ENCODE data around the gene PWP1.

The PWP1 gene

DNA sequence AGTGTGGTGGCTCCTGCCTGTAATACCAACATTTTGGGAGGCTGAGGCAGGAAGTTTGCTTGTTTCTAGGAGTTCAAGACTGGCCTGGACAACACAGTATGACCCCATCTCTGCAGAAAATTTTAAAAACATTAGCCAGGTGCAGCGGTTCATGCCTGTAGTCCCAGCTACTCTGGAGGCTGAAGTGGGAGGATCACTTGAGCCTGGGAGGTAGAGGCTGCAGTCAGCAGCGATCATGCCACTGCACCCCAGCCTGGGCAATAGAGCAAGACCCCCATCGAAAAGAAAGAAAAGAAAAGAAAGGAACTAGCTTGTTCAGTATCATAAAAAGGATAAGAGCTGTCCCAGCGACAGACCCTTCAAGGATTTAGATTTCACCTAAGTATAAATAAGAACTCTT lies 18.1 kb upstream of the PWP1 start:
- H3K4me1 ChIP-seq (ENCODE audit: low read length), result peaks cover 14% of the 10 kb centered on the region
- H3K79me2 ChIP-seq (ENCODE audit: low read length), result no peaks in the 10 kb centered on the region
- no peaks in the 10 kb centered on the region for H3K36me3 ChIP-seq (replicated peaks; ENCODE audit: insufficient read depth, low read length)
- TF ChIP-seq EZH2phosphoT487 (IDR thresholded peaks at IDR 0.05; ENCODE audit: low read length), result no peak
- TF ChIP-seq, protein P1, sequence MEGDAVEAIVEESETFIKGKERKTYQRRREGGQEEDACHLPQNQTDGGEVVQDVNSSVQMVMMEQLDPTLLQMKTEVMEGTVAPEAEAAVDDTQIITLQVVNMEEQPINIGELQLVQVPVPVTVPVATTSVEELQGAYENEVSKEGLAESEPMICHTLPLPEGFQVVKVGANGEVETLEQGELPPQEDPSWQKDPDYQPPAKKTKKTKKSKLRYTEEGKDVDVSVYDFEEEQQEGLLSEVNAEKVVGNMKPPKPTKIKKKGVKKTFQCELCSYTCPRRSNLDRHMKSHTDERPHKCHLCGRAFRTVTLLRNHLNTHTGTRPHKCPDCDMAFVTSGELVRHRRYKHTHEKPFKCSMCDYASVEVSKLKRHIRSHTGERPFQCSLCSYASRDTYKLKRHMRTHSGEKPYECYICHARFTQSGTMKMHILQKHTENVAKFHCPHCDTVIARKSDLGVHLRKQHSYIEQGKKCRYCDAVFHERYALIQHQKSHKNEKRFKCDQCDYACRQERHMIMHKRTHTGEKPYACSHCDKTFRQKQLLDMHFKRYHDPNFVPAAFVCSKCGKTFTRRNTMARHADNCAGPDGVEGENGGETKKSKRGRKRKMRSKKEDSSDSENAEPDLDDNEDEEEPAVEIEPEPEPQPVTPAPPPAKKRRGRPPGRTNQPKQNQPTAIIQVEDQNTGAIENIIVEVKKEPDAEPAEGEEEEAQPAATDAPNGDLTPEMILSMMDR (IDR thresholded peaks at IDR 0.05; ENCODE audit: low read length), result no peak
- TF ChIP-seq EZH2 (optimal IDR thresholded peaks at IDR 0.05; ENCODE audit: low read depth, low read length), result no peak
- no peaks in the 10 kb centered on the region for H3K9me3 ChIP-seq (replicated peaks; ENCODE audit: insufficient read depth, low read length)
- H3K9me2 ChIP-seq (replicated peaks; ENCODE audit: insufficient read depth, low read length), result no peaks in the 10 kb centered on the region
- H3K4me3 ChIP-seq (ENCODE audit: low read length), result no peak overlapping the region
- H3K4me2 ChIP-seq (ENCODE audit: low read depth, low read length), result no peak overlapping the region
- H3K27me3 ChIP-seq (replicated peaks; ENCODE audit: insufficient read depth, low read length), result no peaks in the 10 kb centered on the region
- no peaks in the 10 kb centered on the region for H4K20me1 ChIP-seq (ENCODE audit: insufficient read depth, low read length)
- H3F3A ChIP-seq (ENCODE audit: insufficient read depth, low read length), result peaks cover 14% of the 10 kb centered on the region
- DNase-seq, result no peak
- H3K27ac ChIP-seq (ENCODE audit: low read length), result no peak overlapping the region
- H2AFZ ChIP-seq (ENCODE audit: low read length), result no peak overlapping the region
- no peak overlapping the region for H3K9ac ChIP-seq (ENCODE audit: low read length)

DNA sequence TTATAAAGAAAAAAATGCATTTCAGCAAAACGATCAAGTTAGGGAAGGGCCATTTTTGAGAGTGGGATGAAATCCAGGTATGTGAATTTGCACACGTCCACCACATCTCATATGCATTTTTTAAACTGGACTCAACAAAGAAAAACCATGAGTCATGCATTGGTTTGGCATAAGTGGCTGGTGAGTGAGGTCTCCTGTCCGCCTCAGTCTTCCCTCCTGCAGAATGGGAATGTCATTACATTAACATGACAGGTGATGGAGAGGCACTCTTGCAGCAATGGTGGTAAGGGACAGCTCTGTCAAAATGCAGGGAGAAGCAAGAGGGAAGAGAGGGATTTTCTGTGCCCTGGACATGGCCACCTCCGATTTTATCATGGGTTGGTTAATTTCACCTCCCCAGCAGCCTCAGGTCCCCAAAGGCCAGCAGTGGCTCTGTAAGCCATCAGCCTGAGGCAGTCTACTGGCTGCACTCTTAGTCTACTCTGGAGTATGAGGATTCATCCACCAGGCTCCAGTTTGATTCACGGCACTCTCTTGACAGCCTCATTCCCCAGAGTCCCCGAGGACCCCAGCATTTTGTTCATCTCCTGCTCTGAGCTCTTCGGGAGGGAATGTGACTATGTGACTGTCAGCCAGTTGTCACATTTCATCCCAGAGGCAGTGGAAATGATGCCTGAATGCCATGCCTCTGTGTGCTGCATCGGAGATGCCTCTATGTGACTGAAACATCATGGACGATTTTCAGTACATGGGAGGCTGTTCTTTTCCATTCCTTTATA lies 17.1 kb upstream of the PWP1 start:
- Histone ChIP-seq H3K36me3 (replicated peaks; ENCODE audit: insufficient read depth, low read length) (no peaks in the 10 kb centered on the region), H2AFZ (ENCODE audit: low read length) (no peak overlapping the region), H3K9me3 (replicated peaks; ENCODE audit: insufficient read depth, low read length) (no peaks in the 10 kb centered on the region)

DNA sequence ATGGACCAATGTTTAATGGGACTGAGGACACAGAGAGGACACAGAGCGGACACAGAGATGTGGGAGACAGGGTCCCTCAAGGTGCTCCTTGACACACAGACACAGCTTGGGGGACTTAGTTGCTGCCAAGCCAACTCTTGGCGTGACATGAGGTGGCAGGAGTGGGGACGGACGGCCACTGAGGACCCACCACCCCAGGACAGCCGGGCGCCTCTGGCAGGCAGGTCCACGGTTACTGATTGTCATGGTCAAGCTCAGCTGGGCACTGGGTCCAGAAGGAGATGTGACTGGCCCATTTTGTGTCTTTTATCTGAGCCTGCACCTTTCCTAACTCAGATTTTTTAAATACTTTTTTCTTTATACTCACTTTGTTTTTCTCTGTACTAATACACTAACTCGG lies 15.7 kb upstream of the PWP1 start:
- Histone ChIP-seq H3K4me3 (ENCODE audit: low read length) (no peak overlapping the region), H3K9me3 (replicated peaks; ENCODE audit: insufficient read depth, low read length) (no peaks in the 10 kb centered on the region), H2AFZ (ENCODE audit: low read length) (no peak overlapping the region), H4K20me1 (ENCODE audit: insufficient read depth, low read length) (no peaks in the 10 kb centered on the region), H3K4me2 (ENCODE audit: low read depth, low read length) (0 out of 2 replicates have a peak overlapping the region, but pooled peaks have one; percentile 54), H3K36me3 (replicated peaks; ENCODE audit: insufficient read depth, low read length) (no peaks in the 10 kb centered on the region), H3K27ac (ENCODE audit: low read length) (peak overlapping the region; percentile 72; the same call in 1 of the 2 replicates), H3K9ac (ENCODE audit: low read length) (no peak overlapping the region), H3K9me2 (replicated peaks; ENCODE audit: insufficient read depth, low read length) (no peaks in the 10 kb centered on the region), H3K4me1 (ENCODE audit: low read length) (peaks cover 14% of the 10 kb centered on the region), H3F3A (ENCODE audit: insufficient read depth, low read length) (peaks cover 14% of the 10 kb centered on the region), H3K79me2 (ENCODE audit: low read length) (no peaks in the 10 kb centered on the region), H3K27me3 (replicated peaks; ENCODE audit: insufficient read depth, low read length) (no peaks in the 10 kb centered on the region)
- no peak for DNase-seq
- TF ChIP-seq EZH2 (optimal IDR thresholded peaks at IDR 0.05; ENCODE audit: low read depth, low read length), result no peak
- no peak for TF ChIP-seq EZH2phosphoT487 (IDR thresholded peaks at IDR 0.05; ENCODE audit: low read length)
- TF ChIP-seq, protein P1 (IDR thresholded peaks at IDR 0.05; ENCODE audit: low read length), result no peak

More for the DNA sequence above, 17.1 kb upstream of the PWP1 start:
- TF ChIP-seq EZH2 (optimal IDR thresholded peaks at IDR 0.05; ENCODE audit: low read depth, low read length), result no peak
- TF ChIP-seq EZH2phosphoT487 (IDR thresholded peaks at IDR 0.05; ENCODE audit: low read length), result no peak
- TF ChIP-seq, protein P1 (IDR thresholded peaks at IDR 0.05; ENCODE audit: low read length), result no peak
- no peak overlapping the region for H3K4me3 ChIP-seq (ENCODE audit: low read length)
- DNase-seq, result no peak
- peaks cover 14% of the 10 kb centered on the region for H3F3A ChIP-seq (ENCODE audit: insufficient read depth, low read length)
- no peaks in the 10 kb centered on the region for H4K20me1 ChIP-seq (ENCODE audit: insufficient read depth, low read length)
- H3K9ac ChIP-seq (ENCODE audit: low read length), result no peak overlapping the region
- no peak overlapping the region for H3K27ac ChIP-seq (ENCODE audit: low read length)
- no peaks in the 10 kb centered on the region for H3K27me3 ChIP-seq (replicated peaks; ENCODE audit: insufficient read depth, low read length)
- H3K79me2 ChIP-seq (ENCODE audit: low read length), result no peaks in the 10 kb centered on the region
- H3K4me1 ChIP-seq (ENCODE audit: low read length), result peaks cover 14% of the 10 kb centered on the region
- no peak overlapping the region for H3K4me2 ChIP-seq (ENCODE audit: low read depth, low read length)
- no peaks in the 10 kb centered on the region for H3K9me2 ChIP-seq (replicated peaks; ENCODE audit: insufficient read depth, low read length)

Measured in MM.1S (cell line).